Body of pancreas (tissue), 4 donors: ENCODE results near the gene ANAPC2. TPM values are rescaled to one million over a fixed set of nuclear protein-coding genes. Genes with fewer than 3 reads are reported as not detected.

Experiments
- ATAC-seq: fragments of 150-250 bp; one replicate; pipeline ENCODE4 v1.9.1; 2016
- DNase-seq, 4 donors: peaks; one replicate each; pipeline ENCODE4 v3.0.0-alpha.2; 2019
- H3K27ac ChIP-seq, 4 donors: fragments of 200-600 bp; sonication (generic); 1 replicate in 3 of 4; 2 replicates in 1 of 4; pipeline versions ENCODE4 v1.5.1 to v1.6.1; 2016 to 2019; ENCODE audit warnings: mild to moderate bottlenecking in 1 of 4, mixed read lengths in 1 of 4, moderate library complexity in 1 of 4
- H3K27me3 ChIP-seq, 2 donors: fragments of 200-600 bp; sonication (generic); one replicate each; pipeline ENCODE4 v1.6.0; 2016; ENCODE audit warnings: mild to moderate bottlenecking in 1 of 2
- H3K36me3 ChIP-seq, 2 donors: fragments of 200-600 bp; sonication (generic); replicated peaks in 1 of 2; 2 replicates each; pipeline ENCODE4 v1.5.1; 2016; ENCODE audit warnings: low read depth in 2 of 2; ENCODE audit not compliant: insufficient read depth in 1 of 2
- H3K4me1 ChIP-seq: fragments of 200-600 bp; sonication (generic); one replicate; pipeline ENCODE4 v1.6.0; 2016
- H3K4me3 ChIP-seq, 2 donors: fragments of 200-600 bp; sonication (generic); 1 replicate in 1 of 2; 2 replicates in 1 of 2; pipeline ENCODE4 v1.5.1; 2016 to 2019
- H3K9me3 ChIP-seq, 3 donors: fragments of 200-600 bp; sonication (generic); 1 replicate in 2 of 3; 2 replicates in 1 of 3; pipeline ENCODE4 v1.5.1; 2016
- CTCF ChIP-seq, 7 experiments: fragments of 450-650 bp in 4 of 7; fragments of 200-600 bp in 3 of 7; sonication (generic) in 3 of 7; IDR thresholded peaks; one replicate each; pipeline ENCODE4 v1.5.1; 2016 to 2019; ENCODE audit warnings: antibody characterized with exemption in 7 of 7
- POLR2A ChIP-seq, 3 donors: fragments of 450-650 bp; IDR thresholded peaks; one replicate each; pipeline ENCODE4 v1.6.1; 2016; ENCODE audit warnings: antibody characterized with exemption in 3 of 3, mild to moderate bottlenecking in 2 of 3
- WGBS, 2 donors: methylation state at CpG; one replicate each; pipeline ENCODE4 v1.1.5; 2017; 5-methylcytosine and 5-hydroxymethylcytosine counted together
- intact Hi-C: fragments of 100-400 bp; cut with DNase I; formaldehyde crosslinking; loops from one replicate; pipeline ENCODE4 v1.15.1; 2023
- total RNA-seq, 2 donors: library from RNA; depleted of rRNA; stranded (reverse); fragments of >200 nt; gene quantifications; one replicate each; pipeline ENCODE4 v1.1.0, GENCODE V29; 2016

ANAPC2 gene
- total RNA-seq, 2 donors from 2014 or later = 24.1 to 51.7 TPM

- 85% methylated on average over 19 of the region's 22 CpGs; no CpG with 5 or more reads in 1 of the 2 donors for WGBS, 2 donors
- Histone ChIP-seq H3K4me1 (peaks cover 35% of the 10 kb centered on the region), H3K36me3 (no peaks in the 10 kb centered on the region), H3K4me3 (no peak overlapping the region), H3K27ac (no peak overlapping the region), H3K9me3 (no peaks in the 10 kb centered on the region), H3K27me3 (no peaks in the 10 kb centered on the region)
- DNase-seq (no peak), ATAC-seq (no peak)
- intact Hi-C loops = no loop called here
- no peak for TF ChIP-seq CTCF (IDR thresholded peaks at IDR 0.05)
- TF ChIP-seq POLR2A (IDR thresholded peaks at IDR 0.05) = no peak
Observed at GRCh38 chr9:137171149-137171900, 17.0 kb downstream of the ANAPC2 start.

- H3K27ac ChIP-seq = no peak overlapping the region
- no peaks in the 10 kb centered on the region for H3K27me3 ChIP-seq
- intact Hi-C loops = no loop called here
- no peaks in the 10 kb centered on the region for H3K9me3 ChIP-seq
- DNase-seq (no peak), ATAC-seq (no peak)
- TF ChIP-seq POLR2A (IDR thresholded peaks at IDR 0.05) = no peak
- TF ChIP-seq CTCF (IDR thresholded peaks at IDR 0.05) = no peak
- H3K4me1 ChIP-seq = peaks cover 35% of the 10 kb centered on the region
- no peak overlapping the region for H3K4me3 ChIP-seq
- H3K36me3 ChIP-seq = no peaks in the 10 kb centered on the region
- WGBS, 2 donors = 68 to 75% methylated on average over 8 to 12 of the region's 14 CpGs
Observed at GRCh38 chr9:137170486-137171148, 17.7 kb downstream of the ANAPC2 start.

- peaks cover 35% of the 10 kb centered on the region for H3K4me1 ChIP-seq
- no peak for ATAC-seq
- no peaks in the 10 kb centered on the region for H3K9me3 ChIP-seq
- peak within 1 kb of the TSS in 1 of 4 donors; percentile 3 for H3K27ac ChIP-seq
- peaks cover 0 to 1% of the 10 kb centered on the region in 2 donors for H3K27me3 ChIP-seq
- H3K4me3 ChIP-seq = no peak within 1 kb of the TSS
- peak in 2 of 4 donors; percentile 28 to 38 for DNase-seq
- no peaks in the 10 kb centered on the region for H3K36me3 ChIP-seq
- intact Hi-C loops = loop anchor here (5.0 kb wide), 1 partner anchor 38 kb away; no protein-coding TSS in a partner anchor
- TF ChIP-seq POLR2A (IDR thresholded peaks at IDR 0.05) = no peak
- no peak for TF ChIP-seq CTCF (IDR thresholded peaks at IDR 0.05)
- 14 to 35% methylated on average over 11 to 38 of the region's 41 CpGs for WGBS, 2 donors
Observed at GRCh38 chr9:137169896-137170358, 18.4 kb downstream of the ANAPC2 start, which contains the start of gene LRRC26. Gene LRRC26 (minus strand): TSS chr9:137170051. CDS start chr9:137169943, 108 bp downstream.

- DNase-seq (peak; percentile 68 to 83 (median 72)), ATAC-seq (peak; percentile 70)
- peaks cover 35% of the 10 kb centered on the region for H3K4me1 ChIP-seq
- intact Hi-C loops = loop anchor here (5.0 kb wide), 1 partner anchor 37 kb away; no protein-coding TSS in a partner anchor
- no peaks in the 10 kb centered on the region for H3K9me3 ChIP-seq
- H3K27ac ChIP-seq = peak overlapping the region in 1 of 4 donors; percentile 3
- H3K4me3 ChIP-seq = no peak overlapping the region
- H3K36me3 ChIP-seq = no peaks in the 10 kb centered on the region
- peaks cover 0 to 5% of the 10 kb centered on the region in 2 donors for H3K27me3 ChIP-seq
- TF ChIP-seq CTCF (IDR thresholded peaks at IDR 0.05) (peak in 4 of 7 experiments; percentile 20 to 45 (median 35)), POLR2A (IDR thresholded peaks at IDR 0.05) (peak in 2 of 3 donors; percentile 9 to 15)
- 0 to 4% methylated on average over 11 to 124 of the region's 124 CpGs for WGBS, 2 donors
Observed at GRCh38 chr9:137168904-137169856, 19.2 kb downstream of the ANAPC2 start.
